ENCODE results near the gene LRIG1.
A peak's percentile ranks its signal among the peaks of the same experiment; 100 is the strongest.

LRIG1 gene

DNA sequence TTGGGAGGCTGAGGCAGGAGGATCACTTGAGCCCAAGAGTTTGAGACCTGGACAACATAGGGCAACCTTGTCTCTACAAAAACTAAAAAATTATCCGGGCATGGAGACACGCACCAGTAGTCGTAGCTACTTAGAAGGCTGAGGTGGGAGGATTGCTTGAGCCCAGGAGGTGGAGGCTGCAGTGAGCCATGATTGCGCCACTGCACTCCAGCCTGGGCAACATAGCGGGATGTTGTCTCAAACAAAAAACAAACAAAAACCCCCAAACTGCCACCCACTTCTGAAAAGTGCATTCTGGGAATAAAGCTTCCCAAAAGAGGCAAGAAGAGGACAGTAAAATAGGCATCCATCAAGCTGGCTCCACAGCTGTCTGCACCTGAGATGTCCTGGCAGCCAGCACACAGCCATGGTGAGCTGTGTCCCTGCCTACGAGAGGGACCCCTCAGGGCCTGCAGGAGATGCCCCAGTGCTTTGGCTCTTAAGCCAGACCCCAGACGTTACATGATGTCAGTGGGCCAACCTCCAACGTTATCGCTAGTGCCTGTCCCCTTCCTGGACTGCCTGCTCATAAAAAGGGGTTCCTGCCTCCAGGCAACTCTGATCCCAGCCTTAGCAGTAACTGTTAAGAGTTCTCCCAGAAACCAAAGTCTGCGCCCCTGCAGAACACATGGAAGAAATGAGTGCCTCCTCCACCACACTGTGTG lies 101.1 kb downstream of the LRIG1 start:
- DNase-seq, result no peak

DNA sequence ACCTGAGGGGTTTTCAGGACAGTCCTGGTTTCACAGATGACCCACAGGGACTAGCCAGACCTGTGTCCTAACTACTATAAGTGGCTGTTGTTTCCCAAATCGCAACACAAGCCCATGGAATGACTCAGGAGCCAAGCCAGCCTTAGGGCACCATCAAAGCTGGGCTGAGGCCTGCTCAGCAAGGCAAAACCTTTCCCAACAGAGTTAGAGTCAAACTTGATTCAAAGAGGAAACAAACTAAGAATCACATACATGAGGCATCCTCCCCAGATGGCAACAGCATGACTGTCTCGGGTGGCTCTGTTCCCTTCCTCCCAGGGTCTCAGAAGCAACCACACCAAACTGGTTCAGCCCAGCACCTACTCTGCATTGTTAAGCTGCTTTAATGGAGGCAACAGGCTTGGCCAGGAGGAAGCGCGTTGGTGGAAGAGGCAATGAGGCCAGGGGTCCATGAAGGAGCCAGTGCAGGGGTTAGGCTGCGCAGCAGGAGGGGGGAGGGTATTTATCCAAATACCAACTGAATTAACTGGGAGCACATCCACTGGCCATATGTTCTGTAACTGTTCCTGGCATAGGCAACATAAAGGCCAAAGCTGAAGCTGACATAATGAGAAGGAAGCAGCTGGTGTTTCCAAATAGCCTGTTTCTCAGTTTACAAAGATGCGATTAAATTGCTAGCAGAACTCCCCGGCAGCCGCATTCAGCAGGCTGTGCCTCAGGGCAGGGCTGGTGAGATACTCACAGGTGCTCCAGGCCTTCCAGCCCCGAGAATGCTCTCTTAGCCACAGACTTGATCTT lies 102.4 kb downstream of the LRIG1 start:
- DNase-seq, result no peak

DNA sequence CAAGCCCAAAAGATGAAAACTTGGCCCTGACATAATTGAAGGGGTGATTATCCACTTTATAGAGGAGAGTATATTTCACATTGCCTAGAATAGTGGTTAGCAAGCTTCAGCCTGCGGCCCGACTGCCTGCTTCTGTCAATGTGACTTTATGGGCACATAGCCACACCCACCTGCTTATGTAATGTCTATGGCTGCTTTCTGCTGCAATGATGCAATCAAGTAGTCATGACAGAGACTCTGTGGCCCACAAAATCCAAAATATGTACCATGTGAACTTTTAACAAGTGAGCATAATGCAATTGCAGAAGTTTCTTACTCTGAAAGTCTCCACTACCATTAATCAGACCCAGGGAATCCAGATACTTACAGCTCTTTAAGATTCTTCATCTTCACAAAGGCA lies 103.1 kb downstream of the LRIG1 start:
- DNase-seq, result peak in 1 of 5 donors; percentile 21

DNA sequence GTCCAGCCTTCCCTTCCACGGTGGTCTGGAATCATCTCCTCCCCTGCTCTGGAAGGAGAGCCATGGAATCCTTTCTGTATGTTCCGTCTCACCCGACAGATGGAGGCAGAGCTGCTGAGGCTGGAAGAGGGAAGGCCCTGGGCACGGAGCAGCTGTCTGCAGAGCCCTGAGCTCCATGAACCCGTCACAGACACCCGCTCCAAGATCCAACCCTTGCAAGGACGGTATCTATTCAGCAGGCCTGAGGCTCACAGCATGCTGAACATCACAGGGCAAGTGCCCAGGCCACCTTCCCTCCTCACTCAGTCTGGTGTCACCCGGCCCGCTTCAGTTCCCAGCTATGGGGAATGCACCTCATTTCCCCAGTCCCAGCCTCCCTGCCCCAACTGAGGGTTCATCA lies 103.9 kb downstream of the LRIG1 start:
- no peak for DNase-seq

DNA sequence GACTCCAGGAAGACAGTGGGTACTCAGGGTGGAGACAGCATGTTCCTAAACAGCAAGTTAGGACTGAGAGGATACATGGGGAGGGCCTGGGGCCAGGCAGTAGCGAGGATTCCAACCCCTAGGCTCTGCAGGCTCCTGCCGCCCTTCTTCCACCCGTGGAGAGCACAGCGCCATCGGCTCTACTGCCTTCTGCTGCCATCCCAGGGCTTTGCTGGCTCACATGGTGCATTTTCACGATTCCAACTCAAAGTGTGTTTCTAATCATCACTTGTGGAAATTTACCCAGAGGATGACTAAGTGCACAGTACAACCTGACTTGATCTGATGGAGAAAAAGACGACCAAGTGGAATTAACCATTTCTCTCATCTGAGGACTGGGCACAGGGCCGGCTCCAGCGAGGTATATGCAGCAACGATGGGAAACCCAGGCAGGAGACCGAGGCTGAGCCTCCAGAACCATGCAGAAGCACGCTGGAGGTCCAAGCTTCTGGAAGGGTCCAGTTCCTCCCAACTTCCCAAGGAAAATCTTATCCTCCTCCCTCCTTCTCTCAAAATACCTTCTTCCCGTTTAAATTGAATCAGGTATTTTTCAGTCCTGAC lies 104.6 kb downstream of the LRIG1 start:
- DNase-seq, result no peak

DNA sequence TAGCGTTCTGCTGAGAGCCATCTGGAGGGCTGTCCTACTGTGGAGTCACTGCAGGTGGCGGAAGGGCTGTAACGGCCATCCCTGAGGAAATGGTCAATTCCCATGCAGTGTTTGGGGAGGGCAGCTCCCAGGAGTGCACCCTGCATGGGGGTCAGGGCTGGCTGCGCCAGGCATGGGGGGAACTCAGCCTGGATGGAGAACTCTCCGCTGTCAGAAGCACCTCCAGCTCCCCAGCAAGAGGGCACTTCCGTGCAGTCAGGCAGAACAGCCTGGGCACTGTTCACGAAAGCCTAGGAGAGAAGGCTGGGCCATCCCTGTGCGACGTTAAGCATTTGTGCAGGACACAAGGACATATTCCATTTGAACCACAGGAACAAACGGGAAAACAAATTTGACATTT lies 105.2 kb downstream of the LRIG1 start:
- DNase-seq, result no peak

DNA sequence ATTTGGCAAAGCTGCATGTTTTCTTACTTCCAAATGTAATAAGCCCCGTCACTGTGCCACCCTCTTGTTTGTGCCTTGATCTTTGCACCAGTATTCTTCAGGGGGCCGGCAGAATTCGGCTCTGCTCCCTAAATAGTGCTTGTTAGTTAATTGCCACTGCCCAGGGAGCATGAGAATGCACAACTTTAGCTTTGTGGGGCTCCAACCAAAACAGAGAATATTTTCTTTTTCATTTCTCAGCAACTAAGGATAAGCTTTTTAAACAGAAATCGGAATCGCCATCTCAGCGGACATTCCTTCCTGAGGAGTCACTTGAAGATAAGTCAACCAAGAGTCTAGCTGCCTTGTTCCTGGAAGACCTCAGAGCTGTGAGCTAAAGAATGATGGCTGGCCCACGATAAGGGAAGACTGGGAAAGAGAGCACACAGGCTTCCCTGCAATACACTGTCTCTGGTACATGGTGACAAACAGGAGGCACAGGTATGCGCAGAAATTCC lies 106.0 kb downstream of the LRIG1 start:
- no peak for DNase-seq

DNA sequence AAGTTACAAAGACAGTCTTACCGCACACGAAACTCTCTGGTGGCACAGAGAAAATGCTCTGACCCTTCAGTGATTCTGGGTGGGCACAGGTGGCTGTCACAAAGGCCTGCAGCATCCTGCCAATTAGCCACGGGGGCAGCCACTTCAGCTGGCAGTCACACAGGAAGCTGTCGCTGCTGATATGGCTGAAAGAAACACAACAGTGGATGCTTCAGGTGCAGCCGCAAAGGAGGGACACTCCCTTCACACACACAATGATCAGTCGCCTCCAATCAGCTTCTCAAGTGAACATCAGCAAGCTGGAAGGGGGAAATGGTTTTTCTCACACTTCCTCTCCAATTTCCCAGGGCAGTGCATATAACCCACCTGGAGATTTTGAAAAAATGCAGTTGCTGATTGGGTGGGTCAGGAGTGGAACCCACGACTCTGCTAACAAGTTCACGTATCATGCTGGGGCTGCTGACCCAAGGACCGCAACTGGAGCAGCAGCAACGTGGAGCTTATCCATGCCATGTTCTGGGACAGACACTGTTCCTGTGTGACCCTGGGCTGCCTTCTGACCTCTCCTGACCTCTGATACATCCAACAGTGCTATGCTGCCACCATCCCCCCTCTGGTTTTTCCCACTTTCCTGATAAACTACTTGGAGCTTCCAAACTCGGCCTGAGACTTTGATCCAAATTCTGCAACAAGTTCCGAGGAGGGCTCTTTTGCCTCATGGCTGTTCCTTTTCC lies 106.6 kb downstream of the LRIG1 start:
- peak; percentile 22 to 76 (median 45) for DNase-seq

DNA sequence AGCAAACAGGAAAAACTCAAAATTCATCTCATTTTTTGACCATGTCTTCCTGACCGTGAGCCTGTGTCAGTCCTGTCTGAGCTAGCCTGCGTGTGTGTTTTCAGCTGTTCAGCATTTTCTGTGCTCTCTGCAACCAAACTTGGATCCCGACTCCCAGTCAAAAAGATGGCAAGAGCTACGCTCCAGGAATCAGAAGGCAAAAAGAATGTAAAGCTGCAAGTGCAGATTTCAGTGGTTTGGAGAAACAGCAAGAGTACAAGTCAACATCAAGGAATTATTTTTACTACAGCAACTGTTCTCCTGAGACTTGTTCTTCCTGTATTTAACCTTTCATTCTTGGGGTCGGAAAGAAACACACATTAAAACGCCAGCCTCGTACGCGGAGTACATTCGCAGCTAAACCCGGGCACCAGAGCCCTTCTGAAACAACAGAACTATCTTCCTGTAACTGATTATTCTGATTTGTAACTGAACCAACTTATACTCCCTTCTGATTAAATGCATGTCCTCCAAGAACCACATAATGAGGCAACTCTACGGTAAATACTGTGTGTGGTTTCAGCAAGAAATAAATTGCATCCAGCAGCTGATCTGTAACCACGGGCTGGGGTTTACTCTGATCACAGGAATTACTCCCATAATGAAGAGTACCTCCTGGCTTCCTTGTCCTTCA lies 107.4 kb downstream of the LRIG1 start:
- no peak for DNase-seq

DNA sequence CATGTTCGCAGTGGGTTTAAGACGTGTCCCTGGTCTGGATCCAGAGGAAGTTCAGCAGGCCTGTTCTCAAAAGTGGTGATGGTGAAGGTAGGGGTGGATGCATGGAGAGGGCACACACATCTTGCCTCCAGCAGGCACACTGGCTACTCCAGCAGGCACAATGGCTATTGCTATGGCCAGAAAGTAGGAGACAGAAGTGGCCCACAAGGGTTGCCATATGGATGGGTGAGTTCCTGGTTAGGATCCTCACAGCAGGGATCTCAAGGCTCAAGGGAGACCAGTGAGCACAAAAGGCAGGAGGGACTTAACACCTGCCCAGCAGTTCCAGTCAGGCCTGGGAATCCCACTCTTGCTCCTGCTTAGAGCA lies 107.9 kb downstream of the LRIG1 start:
- no peak for DNase-seq

DNA sequence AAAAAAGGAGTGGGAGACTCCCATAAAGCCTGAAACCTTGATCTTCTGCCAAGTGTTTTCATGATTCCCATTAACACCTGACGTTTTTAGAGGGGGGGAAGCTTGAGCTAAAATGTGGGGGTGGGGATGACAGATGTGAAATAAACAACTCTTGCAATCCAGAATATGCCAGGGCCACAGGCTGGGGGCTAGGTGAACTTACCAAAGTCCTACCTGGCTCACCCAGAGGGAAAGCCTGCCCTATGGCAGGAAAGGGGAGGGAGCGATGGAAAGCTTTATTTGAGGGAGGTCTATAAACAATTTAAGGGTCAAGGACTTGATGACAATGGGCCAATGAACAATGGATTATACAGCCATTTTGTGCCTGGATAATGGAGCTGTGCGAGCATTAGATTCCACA lies 108.3 kb downstream of the LRIG1 start:
- DNase-seq, result no peak

DNA sequence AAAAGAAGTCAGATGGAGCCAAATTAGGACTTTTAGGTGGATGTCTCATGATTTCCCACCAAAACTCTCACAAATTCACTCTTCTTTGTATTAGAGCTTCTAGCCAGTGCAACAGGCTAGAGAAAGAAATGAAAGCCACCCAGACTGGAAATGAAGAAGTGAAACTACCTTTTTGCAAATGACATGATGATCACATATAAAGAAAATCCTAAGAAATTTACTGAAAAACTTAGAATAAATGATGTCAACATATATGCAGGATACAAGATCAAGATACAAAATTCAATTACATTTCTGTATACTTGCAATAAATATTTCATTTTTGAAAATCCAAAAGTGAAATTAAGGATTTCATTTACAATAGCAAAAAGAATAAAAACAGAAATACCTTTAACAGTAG lies 110.8 kb downstream of the LRIG1 start:
- DNase-seq, result no peak

DNA sequence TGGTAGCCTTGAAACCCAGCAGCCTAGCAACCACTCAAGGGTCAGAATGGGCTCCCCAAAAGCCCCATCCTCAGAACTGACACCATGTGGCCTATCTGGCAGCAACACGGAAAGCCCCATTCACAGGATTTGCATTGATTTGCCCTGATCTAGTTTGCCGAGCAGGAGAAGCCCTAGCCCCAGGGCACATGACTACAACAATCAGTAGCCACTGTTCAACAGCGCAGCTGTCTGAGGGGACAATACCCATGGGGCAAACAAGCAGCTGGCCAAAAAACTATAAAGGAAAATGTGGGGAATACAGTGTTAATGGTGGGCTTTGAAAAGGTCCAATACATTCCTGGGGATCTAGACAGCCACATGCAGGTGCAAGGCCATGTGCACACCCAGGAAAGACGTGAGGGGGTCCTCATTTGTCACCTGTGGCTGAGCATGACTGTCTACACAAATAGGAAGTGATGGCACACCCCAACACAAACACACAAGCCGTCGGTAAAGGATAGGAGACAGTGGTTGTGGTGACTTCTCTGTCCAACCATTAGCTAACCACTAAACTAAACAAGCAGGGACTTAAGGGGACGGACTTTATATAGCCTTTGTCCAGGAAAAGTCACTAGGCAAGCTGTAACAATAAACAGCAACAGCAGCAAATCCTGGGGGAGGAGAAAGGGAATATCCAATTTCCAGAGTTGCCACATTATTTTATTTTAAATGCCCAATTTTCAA lies 113.7 kb downstream of the LRIG1 start:
- DNase-seq, result no peak

DNA sequence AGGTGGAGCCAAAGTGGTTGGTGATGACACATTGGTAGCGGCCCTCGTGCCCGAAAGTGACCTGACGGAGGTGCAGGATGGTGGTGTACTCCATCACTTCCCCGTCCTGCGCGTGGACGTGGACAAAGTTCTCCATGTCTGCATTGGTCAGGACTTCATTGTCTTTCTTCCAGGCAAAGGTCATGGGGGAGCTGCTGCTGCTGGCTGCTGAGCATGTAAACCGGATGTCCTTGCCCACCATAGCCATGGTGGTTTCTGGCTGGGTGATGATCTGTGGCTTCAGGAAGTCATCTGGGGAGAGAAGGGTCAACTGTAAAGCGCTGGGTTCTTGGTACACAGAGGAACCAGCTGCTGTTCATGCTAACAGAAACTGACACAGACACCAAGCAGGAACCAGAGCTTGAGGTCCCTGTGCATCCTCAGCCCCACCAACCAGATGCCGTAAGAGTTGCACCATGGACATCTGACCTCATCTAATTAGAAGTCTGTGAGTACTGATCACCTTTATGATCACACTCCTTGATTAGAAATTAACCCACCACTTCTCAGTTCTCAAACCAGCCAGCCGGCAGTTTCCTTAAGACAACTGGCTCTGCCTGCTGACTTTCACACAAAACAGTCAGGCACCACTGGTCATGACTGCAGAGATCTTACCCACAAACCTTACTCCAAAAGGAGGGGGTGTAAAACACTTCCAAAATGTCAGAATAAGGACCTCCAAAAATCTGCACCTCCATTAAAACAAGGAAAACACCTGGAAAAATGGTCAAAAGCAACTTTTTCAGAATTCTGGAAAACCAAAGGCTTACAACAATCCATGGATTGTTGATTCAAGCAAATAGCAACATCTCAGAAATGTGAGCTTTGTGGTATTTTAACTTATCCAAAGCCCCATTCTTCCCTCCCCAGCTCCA lies 114.6 kb downstream of the LRIG1 start:
- no peak for DNase-seq

DNA sequence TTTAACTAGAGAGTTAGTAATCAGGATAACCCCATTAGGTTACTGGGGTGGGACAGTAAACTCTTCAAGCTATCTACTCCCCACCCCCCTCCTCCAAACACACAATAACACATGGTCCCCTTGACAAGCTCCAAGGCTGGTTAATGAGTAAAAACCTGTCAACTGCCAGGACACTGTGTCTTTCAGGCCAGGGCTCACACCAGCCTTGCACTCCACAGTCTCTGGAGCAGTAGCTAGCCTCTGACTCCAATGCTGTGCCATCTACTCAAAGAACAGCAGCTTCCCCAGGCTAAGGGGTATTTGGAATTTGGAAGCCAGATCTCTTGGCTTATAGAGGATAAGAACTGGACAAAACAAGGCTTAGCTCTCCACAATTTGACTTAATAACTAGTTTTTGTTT lies 115.8 kb downstream of the LRIG1 start:
- no peak for DNase-seq

DNA sequence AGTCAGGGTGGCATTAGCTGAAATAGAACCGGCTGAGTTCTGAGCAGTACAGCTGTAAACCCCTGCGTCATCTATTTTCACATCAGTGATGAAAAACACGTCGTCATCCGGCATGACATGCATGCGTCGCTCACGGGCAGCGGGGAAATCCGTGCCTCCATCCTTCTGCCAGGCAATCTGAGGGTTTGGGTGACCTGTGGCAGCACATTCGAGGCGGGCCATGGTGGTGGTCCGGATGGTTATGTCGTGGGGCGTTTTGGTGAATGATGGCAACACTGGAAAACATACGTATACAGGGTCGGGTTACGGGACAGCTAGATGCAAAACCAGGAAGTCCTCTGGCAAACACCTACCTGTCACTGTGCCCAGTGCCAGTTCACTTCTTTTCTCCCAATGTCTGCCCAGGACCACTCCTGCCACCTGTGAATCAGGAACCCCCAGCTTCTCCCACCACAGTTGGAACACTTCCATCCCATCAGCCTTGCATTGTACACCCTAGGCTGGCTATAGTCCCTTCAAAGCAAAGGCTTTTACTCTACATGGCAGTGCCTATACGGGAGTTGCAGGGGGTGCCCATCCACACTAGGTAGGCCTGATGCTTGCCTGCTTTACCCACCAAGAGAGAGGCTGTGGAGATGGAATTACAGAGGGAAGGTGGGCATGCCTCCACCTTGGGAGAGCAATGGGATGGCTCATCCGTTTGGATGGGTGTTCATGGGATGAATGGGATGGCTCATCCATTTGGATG lies 116.7 kb downstream of the LRIG1 start:
- no peak for DNase-seq

DNA sequence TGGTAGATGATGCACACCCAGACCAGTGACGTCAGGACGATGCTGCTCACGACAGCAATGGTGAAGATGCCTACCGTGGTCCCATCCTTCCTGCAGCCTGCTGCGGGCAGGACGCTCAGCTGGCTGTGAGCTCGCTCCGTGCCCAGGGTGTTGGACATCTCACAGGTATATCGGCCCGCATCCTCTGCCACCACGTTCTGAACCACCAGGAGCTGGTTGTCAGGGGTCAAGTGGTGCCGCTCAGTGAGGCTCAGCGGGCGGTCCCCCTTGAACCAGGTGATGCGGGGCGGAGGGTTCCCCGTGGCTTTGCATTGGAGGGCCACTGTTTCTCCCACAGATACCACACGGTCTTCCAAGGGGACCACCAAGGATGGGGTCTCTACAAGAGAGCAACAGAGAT lies 117.8 kb downstream of the LRIG1 start:
- no peak for DNase-seq

DNA sequence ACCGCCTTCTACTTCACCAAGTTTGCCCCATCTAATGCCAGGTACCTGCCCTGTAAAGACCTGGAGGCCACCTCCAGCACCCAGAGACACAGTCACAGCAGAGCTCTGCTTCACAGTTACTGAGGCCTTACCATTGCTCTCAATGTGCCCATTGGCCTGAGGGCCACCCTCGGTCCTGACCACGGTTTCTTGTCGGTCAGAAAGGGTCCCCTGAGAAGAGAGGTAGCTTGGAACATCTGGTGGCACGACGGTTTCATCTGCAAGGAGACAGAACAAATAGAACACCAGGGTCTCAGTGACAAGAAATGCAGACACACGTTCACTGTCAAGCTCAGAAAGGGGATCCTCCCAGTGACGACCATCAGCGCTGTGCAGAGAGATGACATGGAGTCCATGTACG lies 118.7 kb downstream of the LRIG1 start:
- no peak for DNase-seq

DNA sequence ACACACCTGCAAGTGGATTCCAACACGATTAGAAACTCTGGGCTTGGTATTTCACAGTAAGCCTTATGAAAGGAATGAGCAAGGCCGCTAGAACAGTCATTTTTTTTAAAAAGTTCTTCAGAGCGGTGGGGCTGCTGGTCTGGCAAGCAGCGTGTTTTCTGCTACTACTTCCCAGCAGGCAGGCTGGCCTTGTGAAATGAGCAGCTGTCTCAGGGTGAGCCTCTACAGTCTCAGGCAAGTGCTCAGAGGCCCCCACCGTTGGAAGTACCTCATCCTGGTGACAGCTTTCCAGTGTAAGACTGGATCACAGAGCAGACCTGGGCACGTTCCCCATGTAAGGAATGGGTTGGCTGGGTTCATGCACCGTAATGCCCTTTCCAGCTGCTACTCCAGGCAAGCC lies 119.2 kb downstream of the LRIG1 start:
- no peak for DNase-seq

All from T-helper 1 cell (primary cell).